Neuronal stem cell (in vitro differentiated cells): ENCODE results near the gene SVOPL. TPM values are rescaled to one million over a fixed set of nuclear protein-coding genes. Genes with fewer than 3 reads are reported as not detected.

Source experiments
- DNase-seq: peaks from one replicate; pipeline ENCODE4 v3.0.0-alpha.2; 2013; ENCODE audit warnings: low spot score
- H2AFZ ChIP-seq: one replicate; pipeline ENCODE4 v1.6.1; 2013; ENCODE audit warnings: mild to moderate bottlenecking, low read length, inconsistent platforms
- H2AK5ac ChIP-seq: 2 replicates; pipeline ENCODE4 v1.6.1; 2013; ENCODE audit warnings: low read depth, mild to moderate bottlenecking, inconsistent platforms, low read length, moderate library complexity, mixed read lengths
- H2BK120ac ChIP-seq: 2 replicates; pipeline ENCODE4 v1.6.1; 2013; ENCODE audit warnings: low read depth, mild to moderate bottlenecking, inconsistent platforms, low read length, moderate library complexity, mixed read lengths
- H2BK12ac ChIP-seq: one replicate; pipeline ENCODE4 v1.6.1; 2013; ENCODE audit warnings: low read length, inconsistent platforms
- H2BK15ac ChIP-seq: 2 replicates; pipeline ENCODE4 v1.6.1; 2013; ENCODE audit warnings: mild to moderate bottlenecking, low read length, inconsistent platforms, mixed read lengths
- H2BK5ac ChIP-seq: one replicate; pipeline ENCODE4 v1.6.1; 2013; ENCODE audit warnings: inconsistent platforms, mild to moderate bottlenecking, low read length, moderate library complexity
- H3K14ac ChIP-seq: one replicate; pipeline ENCODE4 v1.6.1; 2013; ENCODE audit warnings: low read length, inconsistent platforms
- H3K18ac ChIP-seq: 2 replicates; pipeline ENCODE4 v1.6.1; 2013; ENCODE audit warnings: low read length, inconsistent platforms
- H3K23ac ChIP-seq: 2 replicates; pipeline ENCODE4 v1.6.1; 2013; ENCODE audit warnings: low read depth, mild to moderate bottlenecking, mixed read lengths, low read length, inconsistent platforms; ENCODE audit not compliant: poor library complexity
- H3K27ac ChIP-seq: replicated peaks from 3 replicates; pipeline ENCODE4 v1.5.1; 2013; ENCODE audit warnings: low read length, inconsistent platforms
- H3K27me3 ChIP-seq, 3 experiments: 2 replicates each; pipeline ENCODE4 v1.6.1; 2013; ENCODE audit warnings: low read length in 3 of 3, mild to moderate bottlenecking in 2 of 3, inconsistent platforms in 1 of 3, low read depth in 1 of 3, mixed read lengths in 1 of 3, moderate library complexity in 1 of 3; ENCODE audit not compliant: control insufficient read depth in 3 of 3, insufficient read depth in 3 of 3
- H3K36me3 ChIP-seq, 2 donors: replicated peaks in 1 of 2; 2 replicates each; pipeline ENCODE4 v1.6.1; 2013; ENCODE audit warnings: low read length in 2 of 2; ENCODE audit not compliant: control insufficient read depth in 2 of 2, insufficient read depth in 2 of 2
- H3K4ac ChIP-seq: 2 replicates; pipeline ENCODE4 v1.6.1; 2013; ENCODE audit warnings: inconsistent platforms, mild to moderate bottlenecking, low read length, moderate library complexity
- H3K4me1 ChIP-seq, 2 donors: 1 replicate in 1 of 2; 2 replicates in 1 of 2; pipeline ENCODE4 v1.6.1; 2013; ENCODE audit warnings: low read length in 2 of 2, low read depth in 1 of 2; ENCODE audit not compliant: control insufficient read depth in 2 of 2, insufficient read depth in 1 of 2
- H3K4me2 ChIP-seq: one replicate; pipeline ENCODE4 v1.6.1; 2013; ENCODE audit warnings: mild to moderate bottlenecking, low read length, inconsistent platforms; ENCODE audit not compliant: insufficient read depth, poor library complexity, severe bottlenecking
- H3K4me3 ChIP-seq, 2 donors: 2 replicates each; pipeline ENCODE4 v1.5.1; 2013; ENCODE audit warnings: low read length in 2 of 2, mild to moderate bottlenecking in 2 of 2, inconsistent platforms in 1 of 2, moderate library complexity in 1 of 2
- H3K79me1 ChIP-seq: one replicate; pipeline ENCODE4 v1.6.1; 2013; ENCODE audit warnings: low read depth, mild to moderate bottlenecking, inconsistent platforms, low read length, moderate library complexity
- H3K9ac ChIP-seq: one replicate; pipeline ENCODE4 v1.6.1; 2013; ENCODE audit warnings: mild to moderate bottlenecking, low read depth, low read length, inconsistent platforms; ENCODE audit not compliant: poor library complexity
- H3K9me3 ChIP-seq, 2 donors: replicated peaks in 1 of 2; 2 replicates each; pipeline versions ENCODE3 to v1.6.1; 2013; ENCODE audit warnings: low read length in 2 of 2, mild to moderate bottlenecking in 2 of 2, inconsistent platforms in 1 of 2, low read depth in 1 of 2, mixed read lengths in 1 of 2, moderate library complexity in 1 of 2; ENCODE audit not compliant: control insufficient read depth in 2 of 2, insufficient read depth in 1 of 2
- H4K8ac ChIP-seq: one replicate; pipeline ENCODE4 v1.6.1; 2013; ENCODE audit warnings: low read depth, mild to moderate bottlenecking, inconsistent platforms, low read length, moderate library complexity
- H4K91ac ChIP-seq: one replicate; pipeline ENCODE4 v1.6.1; 2013; ENCODE audit warnings: low read length, low read depth, mild to moderate bottlenecking, inconsistent platforms; ENCODE audit not compliant: poor library complexity
- WGBS, 2 donors: extraction: QIAGEN DNeasy Blood & Tissue Kit; methylation state at CpG; one replicate each; pipeline ENCODE4 v1.1.7; 2013; ENCODE audit warnings: missing lambda C conversion rate in 2 of 2, mixed read lengths in 1 of 2; ENCODE audit not compliant: insufficient read length in 2 of 2, insufficient replicate concordance in 1 of 2; ENCODE audit errors: extremely low coverage in 2 of 2; 5-methylcytosine and 5-hydroxymethylcytosine counted together
- polyA plus RNA-seq, 2 experiments: library from polyadenylated mRNA; stranded (reverse); fragments of 200-250 nt; gene quantifications; one replicate each; pipeline ENCODE4 v1.2.3, GENCODE V29; 2013

SVOPL gene
- 0.38 TPM for polyA plus RNA-seq (2013, experiment 1 of 2)
- polyA plus RNA-seq (2013, experiment 2 of 2): 0.24 TPM

- Histone ChIP-seq H3K4me1 (no peaks in the 10 kb centered on the region), H3K18ac (peak within 1 kb of the TSS; percentile 87), H3K14ac (no peak within 1 kb of the TSS), H2BK120ac (no peak within 1 kb of the TSS), H3K36me3 (no peaks in the 10 kb centered on the region), H2AK5ac (no peak within 1 kb of the TSS), H4K91ac (no peak within 1 kb of the TSS), H2AFZ (no peak within 1 kb of the TSS), H3K27ac (no peak within 1 kb of the TSS), H2BK5ac (no peak within 1 kb of the TSS), H3K23ac (no peak within 1 kb of the TSS), H2BK15ac (no peak within 1 kb of the TSS), H2BK12ac (no peak within 1 kb of the TSS), H3K4me2 (no peak within 1 kb of the TSS), H3K4ac (peak within 1 kb of the TSS; percentile 53), H3K9ac (no peak within 1 kb of the TSS), H3K79me1 (peaks cover 2% of the 10 kb centered on the region), H3K4me3 (no peak within 1 kb of the TSS), H3K9me3 (peaks cover 0 to 1% of the 10 kb centered on the region in 2 donors), H3K27me3 (no peaks in the 10 kb centered on the region), H4K8ac (no peak within 1 kb of the TSS)
- no CpG with 5 or more reads among the region's 7 CpGs for WGBS, 2 donors
- no peak for DNase-seq
These were observed at the start of gene SVOPL for GRCh38 chr7:138700857-138701536. Gene SVOPL, minus strand, starts transcription at chr7:138701362. Its CDS starts 22,317 bp downstream, at chr7:138679045.

GRCh38 chr7:138750473-138750872 lies 49.3 kb upstream of the SVOPL start:
- H3K27ac ChIP-seq: no peak overlapping the region
- DNase-seq: no peak

GRCh38 chr7:138749960-138750359 lies 48.8 kb upstream of the SVOPL start:
- Histone ChIP-seq H3K27me3 (no peaks in the 10 kb centered on the region), H2BK5ac (no peak overlapping the region), H3K14ac (no peak overlapping the region), H3K4ac (no peak overlapping the region), H3K9ac (no peak overlapping the region), H3K4me2 (no peak overlapping the region), H2BK120ac (no peak overlapping the region), H4K8ac (no peak overlapping the region), H2AK5ac (no peak overlapping the region), H2AFZ (no peak overlapping the region), H3K9me3 (no peaks in the 10 kb centered on the region), H3K4me3 (no peak overlapping the region), H2BK15ac (no peak overlapping the region), H3K36me3 (no peaks in the 10 kb centered on the region), H3K79me1 (no peaks in the 10 kb centered on the region), H3K4me1 (peaks cover 0 to 14% of the 10 kb centered on the region in 2 donors), H2BK12ac (no peak overlapping the region), H3K23ac (no peak overlapping the region), H4K91ac (no peak overlapping the region), H3K18ac (no peak overlapping the region), H3K27ac (no peak overlapping the region)
- DNase-seq: no peak
- no CpG with 5 or more reads among the region's 3 CpGs for WGBS, 2 donors

More at GRCh38 chr7:138750473-138750872, 49.3 kb upstream of the SVOPL start:
- H3K4ac ChIP-seq: peak overlapping the region; percentile 93
- H3K23ac ChIP-seq: peak overlapping the region; percentile 89
- H2BK120ac ChIP-seq: no peak overlapping the region
- peak overlapping the region; percentile 63 for H3K14ac ChIP-seq
- peak overlapping the region; percentile 71 for H2BK5ac ChIP-seq
- no peak overlapping the region for H3K9ac ChIP-seq
- H3K4me2 ChIP-seq: no peak overlapping the region
- no peaks in the 10 kb centered on the region for H3K79me1 ChIP-seq
- H3K9me3 ChIP-seq: no peaks in the 10 kb centered on the region
- H2BK15ac ChIP-seq: no peak overlapping the region
- H3K18ac ChIP-seq: peak overlapping the region; percentile 73
- H2BK12ac ChIP-seq: no peak overlapping the region
- WGBS, 2 donors: no CpG with 5 or more reads among the region's 15 CpGs
- H4K8ac ChIP-seq: peak overlapping the region; percentile 54
- H2AFZ ChIP-seq: no peak overlapping the region
- no peak overlapping the region for H2AK5ac ChIP-seq
- H3K27me3 ChIP-seq: no peaks in the 10 kb centered on the region
- H3K4me1 ChIP-seq: peaks cover 0 to 17% of the 10 kb centered on the region in 2 donors
- no peaks in the 10 kb centered on the region for H3K36me3 ChIP-seq
- no peak overlapping the region for H3K4me3 ChIP-seq
- no peak overlapping the region for H4K91ac ChIP-seq

DNA sequence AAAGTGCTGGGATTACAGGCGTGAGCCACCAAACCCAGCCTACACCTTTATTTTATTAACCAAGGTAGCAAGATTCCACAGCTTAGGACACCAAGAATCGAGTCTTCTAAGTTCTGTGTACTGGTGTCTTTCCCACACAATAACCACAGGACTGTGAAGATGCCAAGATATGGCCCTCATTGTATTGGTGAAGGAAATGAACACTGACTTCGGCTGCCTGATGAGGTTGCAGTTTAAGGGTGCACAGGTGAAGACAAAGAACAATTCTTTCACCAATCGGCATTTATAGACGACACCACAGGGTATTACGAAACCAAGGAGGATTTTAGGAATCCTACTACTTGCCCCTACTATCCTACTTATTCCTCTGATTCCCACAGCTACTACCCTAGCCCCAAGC lies 47.5 kb upstream of the SVOPL start:
- H2BK12ac ChIP-seq: no peak overlapping the region
- no peaks in the 10 kb centered on the region for H3K27me3 ChIP-seq
- H3K14ac ChIP-seq: no peak overlapping the region
- no peaks in the 10 kb centered on the region for H3K9me3 ChIP-seq
- no peak overlapping the region for H4K8ac ChIP-seq
- DNase-seq: no peak
- H3K4me2 ChIP-seq: no peak overlapping the region
- no peak overlapping the region for H4K91ac ChIP-seq
- no peaks in the 10 kb centered on the region for H3K36me3 ChIP-seq
- no peak overlapping the region for H3K4me3 ChIP-seq
- H3K23ac ChIP-seq: no peak overlapping the region
- H3K9ac ChIP-seq: no peak overlapping the region
- no CpG with 5 or more reads among the region's 6 CpGs for WGBS, 2 donors
- no peak overlapping the region for H2BK5ac ChIP-seq
- H2AK5ac ChIP-seq: no peak overlapping the region
- no peak overlapping the region for H2AFZ ChIP-seq
- no peak overlapping the region for H3K18ac ChIP-seq
- H2BK120ac ChIP-seq: no peak overlapping the region
- H3K4ac ChIP-seq: no peak overlapping the region
- no peaks in the 10 kb centered on the region for H3K79me1 ChIP-seq
- no peak overlapping the region for H2BK15ac ChIP-seq
- H3K4me1 ChIP-seq: peaks cover 0 to 12% of the 10 kb centered on the region in 2 donors
- H3K27ac ChIP-seq: no peak overlapping the region
